Neural cell (in vitro differentiated cells): Measurements from ENCODE around the gene PIP5K1B. TPM values are rescaled to one million over a fixed set of nuclear protein-coding genes. Genes with fewer than 3 reads are reported as not detected.

Experiments used
- H2AFZ ChIP-seq: fragments of 200-600, 300-800 bp; sonication (generic), shearing (Covaris generic); 2 replicates; pipeline ENCODE4 v1.6.0; 2014; ENCODE audit warnings: low read depth, mild to moderate bottlenecking, antibody characterized with exemption, low read length, moderate library complexity
- H3F3A ChIP-seq: fragments of 200-600 bp; shearing (Covaris generic); 2 replicates; pipeline ENCODE4 v1.6.1; 2016; ENCODE audit warnings: mild to moderate bottlenecking, moderate library complexity, mixed read lengths, antibody characterized with exemption, low read length; ENCODE audit not compliant: insufficient read depth, poor library complexity, severe bottlenecking
- H3K27ac ChIP-seq: fragments of 200-600, 300-800 bp; sonication (generic), shearing (Covaris generic); 2 replicates; pipeline ENCODE4 v1.5.1; 2014; ENCODE audit warnings: mild to moderate bottlenecking, low read length, moderate library complexity
- H3K27me3 ChIP-seq: fragments of 300-800, 200-600 bp; sonication (generic), shearing (Covaris generic); 2 replicates; pipeline ENCODE4 v1.6.0; 2014; ENCODE audit warnings: mild to moderate bottlenecking, low read depth, low read length, moderate library complexity; ENCODE audit not compliant: insufficient read depth
- H3K36me3 ChIP-seq: fragments of 300-800, 200-600 bp; sonication (generic), shearing (Covaris generic); 2 replicates; pipeline ENCODE4 v1.5.1; 2014; ENCODE audit warnings: mild to moderate bottlenecking, antibody characterized with exemption, low read length, moderate library complexity; ENCODE audit not compliant: insufficient read depth
- H3K4me2 ChIP-seq: fragments of 300-800, 200-600 bp; sonication (generic), shearing (Covaris generic); 2 replicates; pipeline ENCODE4 v1.6.0; 2014; ENCODE audit warnings: mild to moderate bottlenecking, low read length
- H3K4me3 ChIP-seq: fragments of 300-800, 200-600 bp; sonication (generic), shearing (Covaris generic); 2 replicates; pipeline ENCODE4 v1.5.1; 2014; ENCODE audit warnings: mild to moderate bottlenecking, low read length, moderate library complexity
- H3K79me2 ChIP-seq: fragments of 200-600 bp; shearing (Covaris generic); replicated peaks from 2 replicates; pipeline ENCODE4 v1.6.0; 2014; ENCODE audit warnings: mild to moderate bottlenecking, low read length, moderate library complexity; ENCODE audit not compliant: insufficient read depth
- H3K9ac ChIP-seq: fragments of 300-800, 200-600 bp; sonication (generic), shearing (Covaris generic); 2 replicates; pipeline ENCODE4 v1.6.1; 2016; ENCODE audit warnings: mild to moderate bottlenecking, low read length, mixed read lengths
- H3K9me2 ChIP-seq: fragments of 200-600 bp; shearing (Covaris generic); 2 replicates; pipeline ENCODE4 v1.6.1; 2016; ENCODE audit warnings: mild to moderate bottlenecking, low read length, mixed read lengths; ENCODE audit not compliant: insufficient read depth
- H3K9me3 ChIP-seq: fragments of 200-600, 300-800 bp; sonication (generic), shearing (Covaris generic); 2 replicates; pipeline ENCODE4 v1.6.1; 2016; ENCODE audit warnings: mild to moderate bottlenecking, mixed run types, low read length, moderate library complexity, mixed read lengths
- H4K20me1 ChIP-seq: fragments of 200-600 bp; shearing (Covaris generic); 2 replicates; pipeline ENCODE4 v1.6.1; 2016; ENCODE audit warnings: mild to moderate bottlenecking, mixed run types; ENCODE audit not compliant: insufficient read depth
- CTCF ChIP-seq: fragments of 450-650 bp; IDR thresholded peaks from 2 replicates; pipeline ENCODE4 v1.5.1; 2014; ENCODE audit warnings: antibody characterized with exemption, mild to moderate bottlenecking, moderate library complexity; ENCODE audit not compliant: poor library complexity, severe bottlenecking
- EP300 ChIP-seq: fragments of 450-650 bp; conservative IDR thresholded peaks from 2 replicates; pipeline ENCODE4 v1.6.1; 2014; ENCODE audit warnings: antibody characterized with exemption, mild to moderate bottlenecking, moderate library complexity; ENCODE audit not compliant: poor library complexity, severe bottlenecking
- EZH2 ChIP-seq: fragments of 200-600, 300-800 bp; shearing (Covaris generic), sonication (generic); IDR thresholded peaks from 2 replicates; pipeline ENCODE4 v1.6.1; 2014; ENCODE audit warnings: antibody characterized with exemption, low read length, borderline replicate concordance, mild to moderate bottlenecking; ENCODE audit not compliant: insufficient read depth, poor library complexity, severe bottlenecking
- MXI1 ChIP-seq: fragments of 450-650 bp; conservative IDR thresholded peaks from 2 replicates; pipeline ENCODE4 v1.6.1; 2014; ENCODE audit warnings: antibody characterized with exemption, mild to moderate bottlenecking; ENCODE audit not compliant: poor library complexity, severe bottlenecking
- POLR2AphosphoS5 ChIP-seq: IDR thresholded peaks from 2 replicates; pipeline ENCODE4 v1.6.1; 2012
- RAD21 ChIP-seq: fragments of 450-650 bp; conservative IDR thresholded peaks from 2 replicates; pipeline ENCODE4 v1.6.1; 2014; ENCODE audit warnings: antibody characterized with exemption, mild to moderate bottlenecking, moderate library complexity
- REST ChIP-seq: IDR thresholded peaks from 2 replicates; pipeline ENCODE4 v1.6.1; 2012; ENCODE audit warnings: borderline replicate concordance
- SMC3 ChIP-seq: fragments of 450-650 bp; conservative IDR thresholded peaks from 2 replicates; pipeline ENCODE4 v1.6.1; 2014; ENCODE audit warnings: antibody characterized with exemption, mild to moderate bottlenecking, moderate library complexity; ENCODE audit not compliant: poor library complexity
- TAF1 ChIP-seq: IDR thresholded peaks from 2 replicates; pipeline ENCODE4 v1.6.1; 2012; ENCODE audit warnings: low read depth
- polyA plus RNA-seq: library from polyadenylated mRNA; depleted of rRNA; stranded (reverse); fragments of >200 nt; gene quantifications from 2 replicates; pipeline ENCODE4 v1.2.3, GENCODE V29; 2014

Gene PIP5K1B
- polyA plus RNA-seq, 1 donor from 2014 or later: 1.5 TPM

GRCh38 chr9:69013382-69013727, 308.3 kb downstream of the PIP5K1B start:
- peaks cover 5% of the 10 kb centered on the region for H3K9me3 ChIP-seq
- H3K9ac ChIP-seq: no peak overlapping the region
- no peaks in the 10 kb centered on the region for H3K9me2 ChIP-seq
- H2AFZ ChIP-seq: no peak overlapping the region
- no peaks in the 10 kb centered on the region for H3F3A ChIP-seq
- H3K36me3 ChIP-seq: no peaks in the 10 kb centered on the region
- H4K20me1 ChIP-seq: no peaks in the 10 kb centered on the region
- H3K79me2 ChIP-seq: no peaks in the 10 kb centered on the region
- TF ChIP-seq POLR2AphosphoS5 (no peak), MXI1 (no peak), SMC3 (no peak), RAD21 (no peak), EP300 (no peak), CTCF (no peak)
- no peak overlapping the region for H3K27ac ChIP-seq
- H3K27me3 ChIP-seq: no peaks in the 10 kb centered on the region
- no peak overlapping the region for H3K4me3 ChIP-seq
- no peak overlapping the region for H3K4me2 ChIP-seq

GRCh38 chr9:69014013-69014412, 309.0 kb downstream of the PIP5K1B start, which contains the start of gene PRKACG:
Gene PRKACG, minus strand, starts transcription at chr9:69014113. Its CDS starts 21 bp downstream, at chr9:69014092.
- Histone ChIP-seq H3K4me3 (no peak within 1 kb of the TSS), H3K9me2 (no peaks in the 10 kb centered on the region), H3F3A (no peaks in the 10 kb centered on the region), H3K9ac (no peak within 1 kb of the TSS), H4K20me1 (no peaks in the 10 kb centered on the region), H3K9me3 (peaks cover 5% of the 10 kb centered on the region), H3K27me3 (no peaks in the 10 kb centered on the region), H3K79me2 (no peaks in the 10 kb centered on the region), H3K27ac (no peak within 1 kb of the TSS), H3K36me3 (no peaks in the 10 kb centered on the region), H3K4me2 (no peak within 1 kb of the TSS), H2AFZ (no peak within 1 kb of the TSS)
- TF ChIP-seq CTCF (no peak), MXI1 (no peak)

- H3K9ac ChIP-seq: no peak overlapping the region
- H3K36me3 ChIP-seq: no peaks in the 10 kb centered on the region
- H3K4me2 ChIP-seq: no peak overlapping the region
- TF ChIP-seq EP300 (no peak), CTCF (no peak), SMC3 (no peak), TAF1 (no peak), MXI1 (no peak), EZH2 (no peak), RAD21 (no peak), REST (no peak), POLR2AphosphoS5 (no peak)
- H3K9me2 ChIP-seq: no peaks in the 10 kb centered on the region
- no peaks in the 10 kb centered on the region for H3K79me2 ChIP-seq
- H4K20me1 ChIP-seq: no peaks in the 10 kb centered on the region
- peaks cover 5% of the 10 kb centered on the region for H3K9me3 ChIP-seq
- H3K27me3 ChIP-seq: no peaks in the 10 kb centered on the region
- H3K4me3 ChIP-seq: no peak overlapping the region
- H3F3A ChIP-seq: no peaks in the 10 kb centered on the region
- no peak overlapping the region for H3K27ac ChIP-seq
- H2AFZ ChIP-seq: no peak overlapping the region
Observed at GRCh38 chr9:69016191-69017096, 311.4 kb downstream of the PIP5K1B start.
